DMS 273 (cell line): Measurements from ENCODE around the gene RGS21.
"Not testable (repeated sequence)": the region's sequence is repeated elsewhere in the genome, so short reads cannot be mapped to it uniquely, and the experiment has no call there.

Experiments used
- DNase-seq: peaks from one replicate; lab custom pipeline; 2025; ENCODE audit not compliant: unreplicated experiment; lab: John Stamatoyannopoulos, UW

The RGS21 gene

GRCh38 chr1:192316942-192317450, at the start of gene RGS21:
RGS21 (plus strand) TSS chr1:192316992; CDS start chr1:192343037, 26,045 bp downstream.
- DNase-seq = no peak

- no peak for DNase-seq
Measured at GRCh38 chr1:192268468-192269052, 48.2 kb upstream of the RGS21 start.

- DNase-seq = no peak
Measured at GRCh38 chr1:192270398-192270797, 46.4 kb upstream of the RGS21 start.

- DNase-seq = no peak
Measured at GRCh38 chr1:192272732-192273131, 44.1 kb upstream of the RGS21 start.

- DNase-seq = no peak
Measured at GRCh38 chr1:192274588-192274987, 42.2 kb upstream of the RGS21 start.

GRCh38 chr1:192277635-192278034, 39.2 kb upstream of the RGS21 start:
- DNase-seq = no peak

- DNase-seq = no peak
Measured at GRCh38 chr1:192284927-192285326, 31.9 kb upstream of the RGS21 start.

- no peak for DNase-seq
Measured at GRCh38 chr1:192303029-192303428, 13.8 kb upstream of the RGS21 start.

- not testable (repeated sequence) for DNase-seq
Measured at GRCh38 chr1:192308314-192308713, 8.5 kb upstream of the RGS21 start.

GRCh38 chr1:192311281-192311680, 5.5 kb upstream of the RGS21 start:
- DNase-seq = peak; percentile 24

GRCh38 chr1:192327997-192328396, 11.2 kb downstream of the RGS21 start:
- no peak for DNase-seq

GRCh38 chr1:192342842-192343241, 26.1 kb downstream of the RGS21 start:
- no peak for DNase-seq

GRCh38 chr1:192343344-192343743, 26.6 kb downstream of the RGS21 start:
- no peak for DNase-seq

GRCh38 chr1:192349314-192349713, 32.5 kb downstream of the RGS21 start:
- no peak for DNase-seq

- DNase-seq = no peak
Measured at GRCh38 chr1:192350356-192350755, 33.6 kb downstream of the RGS21 start.

GRCh38 chr1:192351550-192351949, 34.8 kb downstream of the RGS21 start:
- no peak for DNase-seq

GRCh38 chr1:192357924-192358323, 41.1 kb downstream of the RGS21 start:
- no peak for DNase-seq

- no peak for DNase-seq
Measured at GRCh38 chr1:192358402-192358801, 41.6 kb downstream of the RGS21 start.

- DNase-seq = no peak
Measured at GRCh38 chr1:192358822-192359221, 42.0 kb downstream of the RGS21 start.

- no peak for DNase-seq
Measured at GRCh38 chr1:192363177-192363576, 46.4 kb downstream of the RGS21 start.

GRCh38 chr1:192367436-192367835, 50.6 kb downstream of the RGS21 start:
- no peak for DNase-seq

- DNase-seq = no peak
Measured at GRCh38 chr1:192375306-192375705, 58.5 kb downstream of the RGS21 start.

GRCh38 chr1:192376374-192376773, 59.6 kb downstream of the RGS21 start:
- no peak for DNase-seq
